A673 (cell line): ENCODE results near the gene SIGLEC6.

ENCODE experiments used
- EZH2 ChIP-seq: fragments of 200-600 bp; sonication (generic); IDR thresholded peaks from 2 replicates; pipeline ENCODE4 v1.6.1; 2017; ENCODE audit warnings: borderline replicate concordance, low read depth, mild to moderate bottlenecking, mixed read lengths, antibody characterized with exemption, low read length; ENCODE audit not compliant: poor library complexity, severe bottlenecking
- TF ChIP-seq, protein P1 (sequence below): fragments of 300-800, 200-600 bp; sonication (generic); conservative IDR thresholded peaks from 2 replicates; pipeline ENCODE4 v1.5.1; 2017; ENCODE audit warnings: low read depth, mild to moderate bottlenecking, antibody characterized with exemption, low read length, moderate library complexity, mixed read lengths

DNA sequence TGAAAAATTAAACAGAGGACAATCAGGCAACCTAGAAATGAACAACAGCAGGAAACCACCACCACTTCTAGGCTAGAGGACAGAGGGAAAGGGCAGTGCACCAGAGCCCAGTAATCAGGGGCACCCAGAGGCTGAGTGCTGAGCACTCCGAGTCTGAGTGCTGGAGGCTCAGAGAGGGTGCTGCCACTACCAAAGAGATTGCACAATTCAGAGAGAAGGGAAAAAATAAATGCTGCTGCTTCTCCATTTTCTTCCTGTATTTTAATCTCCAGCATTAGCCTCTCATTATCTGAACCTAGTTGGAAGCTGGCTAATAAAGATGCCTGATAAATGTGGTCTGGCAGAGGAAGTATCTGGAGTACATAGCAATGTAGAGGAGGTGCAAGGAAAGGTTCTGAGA, 27.8 kb upstream of the SIGLEC6 start:
- TF ChIP-seq, protein P1, sequence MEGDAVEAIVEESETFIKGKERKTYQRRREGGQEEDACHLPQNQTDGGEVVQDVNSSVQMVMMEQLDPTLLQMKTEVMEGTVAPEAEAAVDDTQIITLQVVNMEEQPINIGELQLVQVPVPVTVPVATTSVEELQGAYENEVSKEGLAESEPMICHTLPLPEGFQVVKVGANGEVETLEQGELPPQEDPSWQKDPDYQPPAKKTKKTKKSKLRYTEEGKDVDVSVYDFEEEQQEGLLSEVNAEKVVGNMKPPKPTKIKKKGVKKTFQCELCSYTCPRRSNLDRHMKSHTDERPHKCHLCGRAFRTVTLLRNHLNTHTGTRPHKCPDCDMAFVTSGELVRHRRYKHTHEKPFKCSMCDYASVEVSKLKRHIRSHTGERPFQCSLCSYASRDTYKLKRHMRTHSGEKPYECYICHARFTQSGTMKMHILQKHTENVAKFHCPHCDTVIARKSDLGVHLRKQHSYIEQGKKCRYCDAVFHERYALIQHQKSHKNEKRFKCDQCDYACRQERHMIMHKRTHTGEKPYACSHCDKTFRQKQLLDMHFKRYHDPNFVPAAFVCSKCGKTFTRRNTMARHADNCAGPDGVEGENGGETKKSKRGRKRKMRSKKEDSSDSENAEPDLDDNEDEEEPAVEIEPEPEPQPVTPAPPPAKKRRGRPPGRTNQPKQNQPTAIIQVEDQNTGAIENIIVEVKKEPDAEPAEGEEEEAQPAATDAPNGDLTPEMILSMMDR = no peak
- TF ChIP-seq EZH2 = no peak
